Suprapubic skin (tissue), 3 donors: ENCODE data around the gene SRP19.

Experiments used
- CTCF ChIP-seq, 2 donors: fragments of 200-600 bp in 1 of 2; fragments of 450-650 bp in 1 of 2; sonication (generic) in 1 of 2; IDR thresholded peaks; one replicate each; pipeline ENCODE4 v1.5.1; 2016 to 2019; ENCODE audit warnings: antibody characterized with exemption in 2 of 2, mild to moderate bottlenecking in 1 of 2, moderate library complexity in 1 of 2
- POLR2A ChIP-seq, 2 donors: fragments of 450-650 bp; IDR thresholded peaks; one replicate each; pipeline ENCODE4 v1.6.1; 2017; ENCODE audit warnings: antibody characterized with exemption in 2 of 2, mild to moderate bottlenecking in 2 of 2, moderate library complexity in 2 of 2

GRCh38 chr5:112824197-112824596 lies 36.9 kb upstream of the SRP19 start:
- no peak for TF ChIP-seq POLR2A (IDR thresholded peaks at IDR 0.05)
- TF ChIP-seq CTCF (IDR thresholded peaks at IDR 0.05) = no peak
